WERI-Rb-1 (cell line): ENCODE results near the gene LHPP.
A peak's percentile ranks its signal among the peaks of the same experiment; 100 is the strongest.

ENCODE experiments used
- DNase-seq: peaks from one replicate; pipeline ENCODE4 v3.0.0-alpha.2; 2020
- H3K27ac ChIP-seq: fragments of 250-450 bp; sonication (Bioruptor Pico); 2 replicates; pipeline ENCODE4 v1.5.1; 2020; ENCODE audit warnings: mild to moderate bottlenecking, moderate library complexity
- H3K27me3 ChIP-seq: fragments of 250-450 bp; sonication (Bioruptor Pico); 2 replicates; pipeline ENCODE4 v1.5.1; 2021; ENCODE audit warnings: mild to moderate bottlenecking, low read depth, moderate library complexity; ENCODE audit not compliant: insufficient read depth, severe bottlenecking
- H3K36me3 ChIP-seq: fragments of 250-450 bp; sonication (Bioruptor Pico); 2 replicates; pipeline ENCODE4 v1.5.1; 2020; ENCODE audit warnings: mild to moderate bottlenecking, moderate library complexity
- H3K4me3 ChIP-seq: 2 replicates; pipeline ENCODE4 v1.5.1; 2011; ENCODE audit warnings: low read depth, mild to moderate bottlenecking, control low read depth, low read length
- H3K9me3 ChIP-seq: fragments of 250-450 bp; sonication (Bioruptor Pico); 2 replicates; pipeline ENCODE4 v1.5.1; 2021; ENCODE audit warnings: mild to moderate bottlenecking, moderate library complexity; ENCODE audit not compliant: severe bottlenecking
- CTCF ChIP-seq: IDR thresholded peaks from 2 replicates; pipeline ENCODE4 v1.5.1; 2011; ENCODE audit warnings: low read depth, mild to moderate bottlenecking, control low read depth, inconsistent platforms, low read length

The LHPP gene

GRCh38 chr10:124557167-124557566 lies 95.5 kb downstream of the LHPP start:
- H3K9me3 ChIP-seq: no peaks in the 10 kb centered on the region
- no peak overlapping the region for H3K4me3 ChIP-seq
- DNase-seq: no peak
- H3K27me3 ChIP-seq: no peaks in the 10 kb centered on the region
- H3K36me3 ChIP-seq: no peaks in the 10 kb centered on the region
- H3K27ac ChIP-seq: no peak overlapping the region
- TF ChIP-seq CTCF: no peak

- H3K4me3 ChIP-seq: no peak overlapping the region
- no peak overlapping the region for H3K27ac ChIP-seq
- H3K27me3 ChIP-seq: no peaks in the 10 kb centered on the region
- no peak for DNase-seq
- no peak for TF ChIP-seq CTCF
- H3K36me3 ChIP-seq: no peaks in the 10 kb centered on the region
- no peaks in the 10 kb centered on the region for H3K9me3 ChIP-seq
Observed at GRCh38 chr10:124557648-124558338, 96.2 kb downstream of the LHPP start.

- no peak overlapping the region for H3K27ac ChIP-seq
- no peaks in the 10 kb centered on the region for H3K9me3 ChIP-seq
- H3K4me3 ChIP-seq: no peak overlapping the region
- no peak for DNase-seq
- H3K27me3 ChIP-seq: no peaks in the 10 kb centered on the region
- TF ChIP-seq CTCF: no peak
- no peaks in the 10 kb centered on the region for H3K36me3 ChIP-seq
Observed at GRCh38 chr10:124558339-124559321, 97.0 kb downstream of the LHPP start.

- no peaks in the 10 kb centered on the region for H3K27me3 ChIP-seq
- H3K27ac ChIP-seq: no peak overlapping the region
- DNase-seq: no peak
- H3K9me3 ChIP-seq: no peaks in the 10 kb centered on the region
- no peaks in the 10 kb centered on the region for H3K36me3 ChIP-seq
- H3K4me3 ChIP-seq: no peak overlapping the region
- no peak for TF ChIP-seq CTCF
Observed at GRCh38 chr10:124559372-124560132, 97.9 kb downstream of the LHPP start.

GRCh38 chr10:124560377-124561105 lies 98.9 kb downstream of the LHPP start:
- H3K9me3 ChIP-seq: no peaks in the 10 kb centered on the region
- H3K27me3 ChIP-seq: no peaks in the 10 kb centered on the region
- H3K36me3 ChIP-seq: no peaks in the 10 kb centered on the region
- H3K4me3 ChIP-seq: no peak overlapping the region
- no peak overlapping the region for H3K27ac ChIP-seq
- peak; percentile 25 for DNase-seq
- no peak for TF ChIP-seq CTCF
